DOHH2 (cell line): Measurements from ENCODE around the gene POU6F1.

Source experiments
- EZH2phosphoT487 ChIP-seq: fragments of 200-600 bp; sonication (generic); IDR thresholded peaks from 2 replicates; pipeline ENCODE4 v1.6.1; 2017; ENCODE audit warnings: borderline replicate concordance, mild to moderate bottlenecking, antibody characterized with exemption, low read length, moderate library complexity, mixed read lengths
- TF ChIP-seq, protein P1 (sequence below): fragments of 200-600 bp; sonication (generic); IDR thresholded peaks from one replicate; pipeline ENCODE4 v1.5.1; 2014; ENCODE audit warnings: antibody characterized with exemption, mild to moderate bottlenecking, low read depth, low read length; ENCODE audit not compliant: poor library complexity, severe bottlenecking

DNA sequence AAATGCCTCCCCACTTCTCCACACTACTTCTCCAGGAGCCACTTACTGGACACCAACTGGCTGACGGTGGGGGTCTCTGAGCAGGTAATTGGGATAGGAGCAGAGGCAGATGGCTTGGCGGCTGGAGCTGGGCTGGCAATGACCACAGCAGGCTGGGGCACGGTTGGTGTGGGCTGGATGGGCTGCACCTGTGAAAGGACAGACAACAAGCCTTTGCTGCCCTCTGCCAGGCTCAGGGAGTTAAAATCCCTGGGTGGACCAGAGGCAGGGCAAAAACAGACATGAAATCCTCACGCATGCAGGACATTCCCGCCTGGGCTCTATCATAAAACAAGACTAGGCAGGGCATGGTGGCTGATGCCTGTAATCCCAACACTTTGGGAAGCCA, 25.6 kb downstream of the POU6F1 start:
- TF ChIP-seq, protein P1, sequence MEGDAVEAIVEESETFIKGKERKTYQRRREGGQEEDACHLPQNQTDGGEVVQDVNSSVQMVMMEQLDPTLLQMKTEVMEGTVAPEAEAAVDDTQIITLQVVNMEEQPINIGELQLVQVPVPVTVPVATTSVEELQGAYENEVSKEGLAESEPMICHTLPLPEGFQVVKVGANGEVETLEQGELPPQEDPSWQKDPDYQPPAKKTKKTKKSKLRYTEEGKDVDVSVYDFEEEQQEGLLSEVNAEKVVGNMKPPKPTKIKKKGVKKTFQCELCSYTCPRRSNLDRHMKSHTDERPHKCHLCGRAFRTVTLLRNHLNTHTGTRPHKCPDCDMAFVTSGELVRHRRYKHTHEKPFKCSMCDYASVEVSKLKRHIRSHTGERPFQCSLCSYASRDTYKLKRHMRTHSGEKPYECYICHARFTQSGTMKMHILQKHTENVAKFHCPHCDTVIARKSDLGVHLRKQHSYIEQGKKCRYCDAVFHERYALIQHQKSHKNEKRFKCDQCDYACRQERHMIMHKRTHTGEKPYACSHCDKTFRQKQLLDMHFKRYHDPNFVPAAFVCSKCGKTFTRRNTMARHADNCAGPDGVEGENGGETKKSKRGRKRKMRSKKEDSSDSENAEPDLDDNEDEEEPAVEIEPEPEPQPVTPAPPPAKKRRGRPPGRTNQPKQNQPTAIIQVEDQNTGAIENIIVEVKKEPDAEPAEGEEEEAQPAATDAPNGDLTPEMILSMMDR = no peak
- TF ChIP-seq EZH2phosphoT487 = no peak
